Measurements from ENCODE around the gene PPP6R2. TPM values are rescaled to one million over a fixed set of nuclear protein-coding genes. Genes with fewer than 3 reads are reported as not detected.

The PPP6R2 gene
- total and polyA plus RNA-seq, 7 experiments from 2014 or later, result 17.0 to 88.1 (median 63.9) TPM

GRCh38 chr22:50471962-50472361, 128.8 kb downstream of the PPP6R2 start:
- intact Hi-C loops (cut with micrococcal nuclease), result loop anchor here (2.0 to 10.0 kb wide), 6 partner anchors 15 to 197 kb away; partner anchors contain the start of genes MAPK11 (in 1 of the 2), PPP6R2 (in 1 of the 2), SCO2 (in 1 of the 2) and SYCE3 (in 1 of the 2)
- CTCF ChIA-PET, result interaction anchor here (1.3 to 4.0 kb wide), 2 partner anchors 53 to 221 kb away, joined by 4 to 18 read pairs; partner anchors contain the start of genes HDAC10 and SCO2
- H3K4me1 Mint-ChIP-seq, result peaks cover 40 to 72% (median 62%) of the 10 kb centered on the region in 7 donors
- POLR2A ChIA-PET, result interaction anchor here (1.0 to 3.0 kb wide), 5 partner anchors 26 to 150 kb away, joined by 4 to 15 read pairs (median 10); partner anchors contain the start of genes LMF2, NCAPH2 and SCO2
- ATAC-seq, result no peak
- no peaks in the 10 kb centered on the region for H3K9me3 Mint-ChIP-seq
- peak overlapping the region; percentile 65 to 100 (median 94) for H3K4me3 Mint-ChIP-seq
- Histone ChIP-seq H3K27me3 (ENCODE audit: control insufficient read depth in 2 of 2, insufficient read depth in 2 of 2, low read length in 2 of 2) (no peaks in the 10 kb centered on the region), H3K4me3 (ENCODE audit: low read length) (peak overlapping the region; percentile 11), H3K9me3 (ENCODE audit: control insufficient read depth in 2 of 3, low read length in 3 of 3) (no peaks in the 10 kb centered on the region), H3K36me3 (ENCODE audit: control insufficient read depth in 2 of 3, insufficient read depth in 3 of 3, low read length in 3 of 3) (peaks cover 0 to 22% (median 0%) of the 10 kb centered on the region in 3 experiments), H3K4me1 (ENCODE audit: control insufficient read depth in 2 of 2, insufficient read depth in 2 of 2, low read length in 2 of 2) (peaks cover 53 to 60% of the 10 kb centered on the region in 2 donors), H3K27ac (ENCODE audit: low read depth, low read length) (peak overlapping the region; percentile 90)
- peaks cover 0 to 11% (median 3%) of the 10 kb centered on the region in 5 donors for H3K36me3 Mint-ChIP-seq
- no peak for DNase-seq
- H3K27me3 Mint-ChIP-seq, result peaks cover 0 to under 1% (median 0%) of the 10 kb centered on the region in 5 donors
- peak overlapping the region; percentile 85 to 97 (median 93) for H3K27ac Mint-ChIP-seq

DNA sequence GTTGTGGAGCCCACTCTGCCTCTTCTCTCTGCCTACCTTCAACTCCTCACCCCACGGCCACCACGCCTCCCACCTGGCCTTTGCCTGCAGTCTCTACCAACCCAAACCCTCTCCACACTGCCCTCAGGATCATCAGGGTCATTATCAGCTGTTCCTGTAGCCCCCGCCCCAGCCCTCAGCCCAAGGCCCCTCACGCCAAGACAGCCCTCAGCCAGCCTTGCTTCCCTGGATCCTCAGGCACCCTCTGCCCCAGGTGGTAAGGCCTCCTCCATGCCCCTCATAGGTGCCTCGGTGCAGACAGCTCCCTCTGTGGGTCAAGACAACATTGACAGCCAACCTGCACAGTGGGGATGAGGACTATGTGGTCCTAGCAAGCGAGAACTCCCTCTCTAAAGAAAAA, 130.0 kb downstream of the PPP6R2 start:
- Mint-ChIP-seq H3K9me3 (no peaks in the 10 kb centered on the region), H3K4me1 (peaks cover 39 to 71% (median 62%) of the 10 kb centered on the region in 7 donors), H3K36me3 (peaks cover 0 to 10% (median 3%) of the 10 kb centered on the region in 5 donors), H3K27me3 (peaks cover 0 to 4% (median 0%) of the 10 kb centered on the region in 5 donors), H3K27ac (peak overlapping the region; percentile 91 to 97 (median 93)), H3K4me3 (peak overlapping the region; percentile 93 to 100 (median 96))
- Histone ChIP-seq H3K4me1 (ENCODE audit: control insufficient read depth in 2 of 2, insufficient read depth in 2 of 2, low read length in 2 of 2) (peaks cover 53 to 58% of the 10 kb centered on the region in 2 donors), H3K27me3 (ENCODE audit: control insufficient read depth in 2 of 2, insufficient read depth in 2 of 2, low read length in 2 of 2) (no peaks in the 10 kb centered on the region), H3K27ac (ENCODE audit: low read depth, low read length) (peak overlapping the region; percentile 90), H3K4me3 (ENCODE audit: low read length) (peak overlapping the region; percentile 72), H3K36me3 (ENCODE audit: control insufficient read depth in 2 of 3, insufficient read depth in 3 of 3, low read length in 3 of 3) (peaks cover 0 to 12% (median 0%) of the 10 kb centered on the region in 3 experiments), H3K9me3 (ENCODE audit: control insufficient read depth in 2 of 3, low read length in 3 of 3) (no peaks in the 10 kb centered on the region)
- ChIA-PET POLR2A (interaction anchor here (0.8 to 3.0 kb wide), 11 partner anchors 10 to 148 kb away, joined by 3 to 15 read pairs (median 4); partner anchors contain the start of genes LMF2, NCAPH2, SCO2 and SYCE3), CTCF (interaction anchor here (0.6 to 1.3 kb wide), 4 partner anchors 10 to 222 kb away, joined by 3 to 5 read pairs (median 4); partner anchors contain the start of genes HDAC10 and SCO2)
- intact Hi-C loops (cut with micrococcal nuclease), result loop anchor here in 1 of 2 donors (1.0 to 10.0 kb wide), 4 partner anchors 54 to 198 kb away; partner anchors contain the start of genes MAPK11, PPP6R2 and SCO2
- ATAC-seq (no peak), DNase-seq (peak in 6 of 9 donors; percentile 41 to 51 (median 45))

- peak overlapping the region; percentile 90 for H3K27ac ChIP-seq (ENCODE audit: low read depth, low read length)
- no peaks in the 10 kb centered on the region for H3K27me3 ChIP-seq (ENCODE audit: control insufficient read depth in 2 of 2, insufficient read depth in 2 of 2, low read length in 2 of 2)
- H3K4me3 ChIP-seq (ENCODE audit: low read length), result peak overlapping the region; percentile 72
- ChIA-PET CTCF (interaction anchor here (0.6 to 1.3 kb wide), 2 partner anchors 9 to 145 kb away, joined by 3 read pairs; no protein-coding TSS in a partner anchor), POLR2A (interaction anchor here (0.5 to 3.0 kb wide), 9 partner anchors 9 to 147 kb away, joined by 3 to 15 read pairs (median 4); partner anchors contain the start of genes LMF2, NCAPH2 and SCO2)
- no peaks in the 10 kb centered on the region for H3K9me3 ChIP-seq (ENCODE audit: control insufficient read depth in 2 of 3, low read length in 3 of 3)
- peak overlapping the region; percentile 91 to 97 (median 93) for H3K27ac Mint-ChIP-seq
- DNase-seq (peak in 2 of 9 donors; percentile 21 to 53), ATAC-seq (no peak)
- H3K27me3 Mint-ChIP-seq, result peaks cover 0 to 11% (median 0%) of the 10 kb centered on the region in 5 donors
- peaks cover 0 to 10% (median 3%) of the 10 kb centered on the region in 5 donors for H3K36me3 Mint-ChIP-seq
- peaks cover 0 to 3% (median 0%) of the 10 kb centered on the region in 3 experiments for H3K36me3 ChIP-seq (ENCODE audit: control insufficient read depth in 2 of 3, insufficient read depth in 3 of 3, low read length in 3 of 3)
- H3K4me1 Mint-ChIP-seq, result peaks cover 33 to 62% (median 55%) of the 10 kb centered on the region in 7 donors
- H3K9me3 Mint-ChIP-seq, result no peaks in the 10 kb centered on the region
- peak overlapping the region; percentile 93 to 100 (median 96) for H3K4me3 Mint-ChIP-seq
- intact Hi-C loops (cut with micrococcal nuclease), result loop anchor here in 1 of 2 donors (1.0 to 10.0 kb wide), 4 partner anchors 53 to 199 kb away; partner anchors contain the start of genes MAPK11, PPP6R2 and SCO2
- H3K4me1 ChIP-seq (ENCODE audit: control insufficient read depth in 2 of 2, insufficient read depth in 2 of 2, low read length in 2 of 2), result peaks cover 46 to 48% of the 10 kb centered on the region in 2 donors
Observed at GRCh38 chr22:50473855-50474671, 130.9 kb downstream of the PPP6R2 start.

GRCh38 chr22:50474710-50475651, 131.9 kb downstream of the PPP6R2 start, which contains the start of gene SBF1:
Gene SBF1 (minus strand): TSS chr22:50475035. CDS start chr22:50474840, 195 bp downstream.
- H3K36me3 ChIP-seq (ENCODE audit: control insufficient read depth in 2 of 3, insufficient read depth in 3 of 3, low read length in 3 of 3), result peaks cover 0 to 3% (median 0%) of the 10 kb centered on the region in 3 experiments
- H3K4me3 Mint-ChIP-seq, result peak within 1 kb of the TSS; percentile 93 to 100 (median 96)
- peaks cover 29 to 56% (median 46%) of the 10 kb centered on the region in 7 donors for H3K4me1 Mint-ChIP-seq
- peaks cover 0 to 10% (median 3%) of the 10 kb centered on the region in 5 donors for H3K36me3 Mint-ChIP-seq
- H3K27ac Mint-ChIP-seq, result peak within 1 kb of the TSS; percentile 91 to 97 (median 93)
- H3K27ac ChIP-seq (ENCODE audit: low read depth, low read length), result peak within 1 kb of the TSS; percentile 90
- POLR2A ChIA-PET, result interaction anchor here (1.3 kb wide), 1 partner anchor 51 kb away, joined by 4 read pairs; the partner anchor contains the start of gene SCO2
- intact Hi-C loops (cut with micrococcal nuclease), result loop anchor here (1.0 to 10.0 kb wide), 6 partner anchors 32 to 200 kb away; partner anchors contain the start of genes CHKB (in 1 of the 2), LMF2 (in 1 of the 2), MAPK11 (in 1 of the 2) and PPP6R2 (in 1 of the 2)
- DNase-seq (peak; percentile 75 to 94 (median 85)), ATAC-seq (peak; percentile 89)
- H3K4me3 ChIP-seq (ENCODE audit: low read length), result peak within 1 kb of the TSS; percentile 72
- H3K9me3 Mint-ChIP-seq, result no peaks in the 10 kb centered on the region
- CTCF ChIA-PET, result interaction anchor here (0.6 to 0.7 kb wide), 2 partner anchors 31 to 146 kb away, joined by 3 read pairs; no protein-coding TSS in a partner anchor
- H3K4me1 ChIP-seq (ENCODE audit: control insufficient read depth in 2 of 2, insufficient read depth in 2 of 2, low read length in 2 of 2), result peaks cover 39 to 42% of the 10 kb centered on the region in 2 donors
- H3K9me3 ChIP-seq (ENCODE audit: control insufficient read depth in 2 of 3, low read length in 3 of 3), result no peaks in the 10 kb centered on the region
- peaks cover 0 to 20% (median 0%) of the 10 kb centered on the region in 5 donors for H3K27me3 Mint-ChIP-seq
- H3K27me3 ChIP-seq (ENCODE audit: control insufficient read depth in 2 of 2, insufficient read depth in 2 of 2, low read length in 2 of 2), result no peaks in the 10 kb centered on the region

DNA sequence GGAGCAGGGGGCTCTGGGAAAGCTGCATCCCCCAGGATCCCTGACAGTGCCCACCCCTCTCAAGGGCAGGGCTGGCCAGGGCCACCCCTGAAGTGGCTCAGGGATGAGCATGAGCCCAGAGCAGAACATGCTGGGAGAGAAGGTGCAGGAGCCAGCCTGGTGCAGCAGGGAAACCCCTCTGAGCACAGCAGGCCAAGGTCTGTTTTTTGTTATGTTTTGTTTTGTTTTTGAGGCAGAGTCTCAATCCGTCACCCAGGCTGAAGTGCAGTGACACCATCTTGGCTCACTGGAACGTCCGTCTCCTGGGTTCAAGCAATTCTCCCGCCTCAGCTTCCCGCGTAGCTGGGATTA, 132.5 kb downstream of the PPP6R2 start:
- H3K4me3 Mint-ChIP-seq, result peak overlapping the region; percentile 41 to 98 (median 70)
- intact Hi-C loops (cut with micrococcal nuclease), result loop anchor here (1.0 to 10.0 kb wide), 4 partner anchors 32 to 201 kb away; partner anchors contain the start of genes CHKB (in 1 of the 2), LMF2 (in 1 of the 2) and MAPK11 (in 1 of the 2)
- POLR2A ChIA-PET, result interaction anchor here (1.3 kb wide), 1 partner anchor 50 kb away, joined by 4 read pairs; the partner anchor contains the start of gene SCO2
- ATAC-seq (no peak), DNase-seq (no peak)
- H3K27ac Mint-ChIP-seq, result peak overlapping the region; percentile 44 to 88 (median 63)
- H3K36me3 ChIP-seq (ENCODE audit: control insufficient read depth in 2 of 3, insufficient read depth in 3 of 3, low read length in 3 of 3), result peaks cover 0 to 3% (median 0%) of the 10 kb centered on the region in 3 experiments
- H3K9me3 Mint-ChIP-seq, result no peaks in the 10 kb centered on the region
- CTCF ChIA-PET, result interaction anchor here (0.6 to 0.7 kb wide), 2 partner anchors 32 to 145 kb away, joined by 3 read pairs; no protein-coding TSS in a partner anchor
- peak overlapping the region; percentile 70 for H3K4me3 ChIP-seq (ENCODE audit: low read length)
- H3K4me1 ChIP-seq (ENCODE audit: control insufficient read depth in 2 of 2, insufficient read depth in 2 of 2, low read length in 2 of 2), result peaks cover 33 to 35% of the 10 kb centered on the region in 2 donors
- peaks cover 0 to 26% (median 0%) of the 10 kb centered on the region in 5 donors for H3K27me3 Mint-ChIP-seq
- H3K36me3 Mint-ChIP-seq, result peaks cover 0 to 12% (median 3%) of the 10 kb centered on the region in 5 donors
- H3K27me3 ChIP-seq (ENCODE audit: control insufficient read depth in 2 of 2, insufficient read depth in 2 of 2, low read length in 2 of 2), result no peaks in the 10 kb centered on the region
- peaks cover 25 to 54% (median 39%) of the 10 kb centered on the region in 7 donors for H3K4me1 Mint-ChIP-seq
- no peaks in the 10 kb centered on the region for H3K9me3 ChIP-seq (ENCODE audit: control insufficient read depth in 2 of 3, low read length in 3 of 3)
- peak overlapping the region; percentile 90 for H3K27ac ChIP-seq (ENCODE audit: low read depth, low read length)

Measured in naive thymus-derived CD4-positive, alpha-beta T cell (primary cell).